CD14-positive monocyte (primary cell): ENCODE measurements around the gene TBC1D22A. TPM values are rescaled to one million over a fixed set of nuclear protein-coding genes. Genes with fewer than 3 reads are reported as not detected.

Experiments
- DNase-seq, 3 donors: peaks; one replicate each; pipeline ENCODE4 v3.0.0-alpha.2; 2011 to 2022
- H2AFZ ChIP-seq: 2 replicates; pipeline ENCODE4 v1.6.0; 2012; ENCODE audit warnings: mild to moderate bottlenecking, low read depth, low read length, inconsistent platforms; ENCODE audit not compliant: insufficient read depth, poor library complexity, severe bottlenecking
- H3K27ac ChIP-seq, 2 donors: 1 replicate in 1 of 2; 2 replicates in 1 of 2; pipeline ENCODE4 v1.5.1; 2012 to 2013; ENCODE audit warnings: low read length in 2 of 2, control low read depth in 1 of 2, inconsistent platforms in 1 of 2, low read depth in 1 of 2, mild to moderate bottlenecking in 1 of 2
- H3K27me3 ChIP-seq, 2 donors: one replicate each; pipeline versions ENCODE4 v1.6.0 to v1.6.1; 2011 to 2013; ENCODE audit warnings: low read length in 2 of 2; ENCODE audit not compliant: control insufficient read depth in 2 of 2, insufficient read depth in 2 of 2
- H3K36me3 ChIP-seq, 2 donors: replicated peaks in 1 of 2; 1 replicate in 1 of 2; 2 replicates in 1 of 2; pipeline versions ENCODE4 v1.5.1 to v1.6.1; 2012 to 2013; ENCODE audit warnings: low read length in 2 of 2, control low read depth in 1 of 2, inconsistent platforms in 1 of 2, mild to moderate bottlenecking in 1 of 2; ENCODE audit not compliant: insufficient read depth in 2 of 2, control insufficient read depth in 1 of 2
- H3K4me1 ChIP-seq, 2 donors: 1 replicate in 1 of 2; 2 replicates in 1 of 2; pipeline versions ENCODE4 v1.5.1 to v1.6.1; 2012 to 2013; ENCODE audit warnings: low read length in 2 of 2, control low read depth in 1 of 2, inconsistent platforms in 1 of 2, mild to moderate bottlenecking in 1 of 2, moderate library complexity in 1 of 2; ENCODE audit not compliant: insufficient read depth in 2 of 2, control insufficient read depth in 1 of 2
- H3K4me2 ChIP-seq: replicated peaks from 2 replicates; pipeline ENCODE3; 2012; ENCODE audit warnings: low read length, moderate library complexity, mild to moderate bottlenecking; ENCODE audit not compliant: poor library complexity, severe bottlenecking; ENCODE audit errors: extremely low read depth
- H3K4me3 ChIP-seq, 3 experiments: fragments of 200-600 bp in 1 of 3; sonication (generic) in 1 of 3; replicated peaks in 1 of 3; 1 replicate in 2 of 3; 2 replicates in 1 of 3; pipeline ENCODE4 v1.5.1; 2011 to 2013; ENCODE audit warnings: low read length in 3 of 3, mild to moderate bottlenecking in 3 of 3, control low read depth in 2 of 3, low read depth in 2 of 3, inconsistent platforms in 1 of 3, moderate library complexity in 1 of 3
- H3K79me2 ChIP-seq: 2 replicates; pipeline ENCODE4 v1.6.0; 2012; ENCODE audit warnings: mild to moderate bottlenecking, control low read depth, inconsistent platforms, low read length, moderate library complexity; ENCODE audit not compliant: insufficient read depth
- H3K9ac ChIP-seq: 2 replicates; pipeline ENCODE4 v1.6.0; 2017; ENCODE audit warnings: low read length, mild to moderate bottlenecking; ENCODE audit not compliant: insufficient read depth, poor library complexity, severe bottlenecking
- H3K9me3 ChIP-seq, 2 donors: replicated peaks in 1 of 2; 1 replicate in 1 of 2; 2 replicates in 1 of 2; pipeline versions ENCODE4 v1.5.1 to v1.6.1; 2012 to 2013; ENCODE audit warnings: low read length in 2 of 2, control low read depth in 1 of 2; ENCODE audit not compliant: control insufficient read depth in 1 of 2, insufficient read depth in 1 of 2
- H4K20me1 ChIP-seq: 2 replicates; pipeline ENCODE4 v1.6.0; 2012; ENCODE audit warnings: mild to moderate bottlenecking, low read length, control low read depth, moderate library complexity; ENCODE audit not compliant: insufficient read depth
- H3K27ac Mint-ChIP-seq, 7 donors: one replicate each; pipeline ENCODE4 v1.8.0; 2020; ENCODE audit warnings: mild to moderate bottlenecking in 7 of 7, mixed read lengths in 7 of 7, moderate library complexity in 6 of 7, inconsistent platforms in 2 of 7
- H3K27me3 Mint-ChIP-seq, 3 donors: one replicate each; pipeline ENCODE4 v1.8.0; 2021 to 2022; ENCODE audit warnings: low read depth in 3 of 3, mild to moderate bottlenecking in 3 of 3, mixed read lengths in 3 of 3, moderate library complexity in 3 of 3, inconsistent platforms in 1 of 3
- H3K36me3 Mint-ChIP-seq, 2 donors: one replicate each; pipeline ENCODE4 v1.8.0; 2020; ENCODE audit warnings: mixed read lengths in 2 of 2, inconsistent platforms in 1 of 2, mild to moderate bottlenecking in 1 of 2
- H3K4me1 Mint-ChIP-seq: one replicate; pipeline ENCODE4 v1.8.0; 2020; ENCODE audit warnings: mild to moderate bottlenecking, mixed read lengths
- H3K4me3 Mint-ChIP-seq, 2 donors: one replicate each; pipeline ENCODE4 v1.8.0; 2020; ENCODE audit warnings: mild to moderate bottlenecking in 2 of 2, mixed read lengths in 2 of 2, moderate library complexity in 1 of 2
- H3K9me3 Mint-ChIP-seq, 7 donors: one replicate each; pipeline ENCODE4 v1.8.0; 2020 to 2022; ENCODE audit warnings: mixed read lengths in 7 of 7, mild to moderate bottlenecking in 6 of 7, moderate library complexity in 6 of 7, inconsistent platforms in 2 of 7
- CTCF ChIP-seq: fragments of 200-600 bp; IDR thresholded peaks from one replicate; pipeline ENCODE4 v1.8.0; 2022; ENCODE audit warnings: antibody characterized with exemption, mild to moderate bottlenecking
- WGBS: methylation state at CpG from one replicate; pipeline ENCODE4 v1.1.5; 2013; ENCODE audit warnings: missing lambda C conversion rate; ENCODE audit not compliant: insufficient coverage; 5-methylcytosine and 5-hydroxymethylcytosine counted together
- intact Hi-C, 2 donors: fragments of 100-400 bp; cut with micrococcal nuclease; formaldehyde crosslinking; loops; one replicate each; pipeline versions ENCODE4 v1.15.0 to v1.15.1; 2023
- polyA plus RNA-seq, 3 donors: library from polyadenylated mRNA; depleted of rRNA in 1 of 3; unstranded in 2 of 3; stranded (reverse) in 1 of 3; fragments of 300-500 nt in 2 of 3; fragments of >200 nt in 1 of 3; fragmentation: Illumina TruSeq in 2 of 3; gene quantifications; 1 replicate in 2 of 3; 2 replicates in 1 of 3; pipeline ENCODE4 v1.2.3, GENCODE V29; 2012 to 2021

TBC1D22A gene
- polyA plus RNA-seq, 3 donors: 25.9 to 36.2 (median 29.5) TPM

DNA sequence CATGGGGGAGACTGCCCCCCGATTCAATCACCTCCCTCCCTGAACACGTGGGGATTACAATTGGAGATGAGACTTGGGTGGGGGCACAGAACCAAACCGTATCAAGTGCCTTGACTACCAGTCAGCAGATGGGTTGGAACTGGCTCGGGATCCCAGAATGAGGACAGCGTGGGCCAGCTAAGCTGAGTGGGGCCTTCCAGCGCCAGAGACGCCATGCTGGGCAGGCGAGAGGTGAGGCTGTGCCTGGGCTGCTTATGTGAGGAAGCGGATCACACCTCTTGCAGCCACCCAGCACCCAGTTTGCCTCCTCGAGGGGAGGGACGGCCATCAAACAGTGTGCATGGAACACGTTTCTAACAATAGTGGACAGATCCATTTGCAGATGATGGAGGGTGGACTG lies 195.1 kb downstream of the TBC1D22A start:
- DNase-seq: no peak
- Histone ChIP-seq H3K4me2 (no peak overlapping the region), H4K20me1 (peaks cover 89% of the 10 kb centered on the region), H3K79me2 (no peaks in the 10 kb centered on the region), H2AFZ (no peak overlapping the region), H3K27ac (no peak overlapping the region), H3K27me3 (no peaks in the 10 kb centered on the region), H3K9ac (no peak overlapping the region), H3K4me1 (peaks cover 0 to 2% of the 10 kb centered on the region in 2 donors), H3K36me3 (peaks cover 7 to 70% of the 10 kb centered on the region in 2 donors), H3K4me3 (no peak overlapping the region), H3K9me3 (no peaks in the 10 kb centered on the region)
- H3K4me3 Mint-ChIP-seq: no peak overlapping the region
- TF ChIP-seq CTCF: no peak
- H3K27ac Mint-ChIP-seq: no peak overlapping the region
- no peaks in the 10 kb centered on the region for H3K27me3 Mint-ChIP-seq
- WGBS: 80% methylated on average over 7 of the region's 12 CpGs
- peaks cover 18% of the 10 kb centered on the region for H3K4me1 Mint-ChIP-seq
- H3K9me3 Mint-ChIP-seq: no peaks in the 10 kb centered on the region
- intact Hi-C loops: no loop called here
- peaks cover 40 to 44% of the 10 kb centered on the region in 2 donors for H3K36me3 Mint-ChIP-seq

DNA sequence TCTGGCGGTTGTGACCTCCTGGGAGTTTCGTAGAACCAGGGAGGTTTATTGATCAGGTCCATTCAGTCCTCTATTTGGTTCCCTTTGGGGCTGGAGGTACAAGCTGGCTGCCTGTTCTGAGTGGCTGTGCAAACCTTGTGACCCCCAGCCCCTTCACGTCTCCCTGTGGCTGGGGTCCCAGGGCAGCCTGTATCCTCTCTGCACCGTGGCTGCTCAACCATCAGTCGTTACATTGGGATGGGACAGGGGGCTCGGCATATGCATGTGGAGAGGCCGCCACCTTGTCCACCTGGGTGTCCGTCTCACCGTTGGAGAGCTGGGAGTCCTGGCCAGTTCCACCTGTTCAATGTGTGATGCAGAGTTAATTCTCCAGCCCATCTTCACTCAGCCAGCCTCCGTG lies 195.7 kb downstream of the TBC1D22A start:
- Histone ChIP-seq H3K36me3 (peaks cover 7 to 67% of the 10 kb centered on the region in 2 donors), H4K20me1 (peaks cover 90% of the 10 kb centered on the region), H3K27me3 (no peaks in the 10 kb centered on the region), H3K9me3 (no peaks in the 10 kb centered on the region), H3K4me3 (no peak overlapping the region), H2AFZ (no peak overlapping the region), H3K9ac (no peak overlapping the region), H3K27ac (no peak overlapping the region), H3K4me2 (no peak overlapping the region), H3K4me1 (peaks cover 0 to 2% of the 10 kb centered on the region in 2 donors), H3K79me2 (no peaks in the 10 kb centered on the region)
- peaks cover 18% of the 10 kb centered on the region for H3K4me1 Mint-ChIP-seq
- DNase-seq: no peak
- peak overlapping the region in 1 of 7 donors; percentile 12 for H3K27ac Mint-ChIP-seq
- 99% methylated on average over 8 of the region's 10 CpGs for WGBS
- H3K4me3 Mint-ChIP-seq: no peak overlapping the region
- no peaks in the 10 kb centered on the region for H3K9me3 Mint-ChIP-seq
- no peaks in the 10 kb centered on the region for H3K27me3 Mint-ChIP-seq
- peaks cover 38 to 41% of the 10 kb centered on the region in 2 donors for H3K36me3 Mint-ChIP-seq
- intact Hi-C loops: no loop called here
- TF ChIP-seq CTCF: no peak
